Endothelial cell of hepatic sinusoid (primary cell): ENCODE measurements around the gene BBS1.

ENCODE experiments used
- in situ Hi-C: cut with HindIII; loops from 2 replicates; pipeline ENCODE4 v1.10.0; 2017; ENCODE audit warnings: low sequenced_read_pairs

Gene BBS1

DNA sequence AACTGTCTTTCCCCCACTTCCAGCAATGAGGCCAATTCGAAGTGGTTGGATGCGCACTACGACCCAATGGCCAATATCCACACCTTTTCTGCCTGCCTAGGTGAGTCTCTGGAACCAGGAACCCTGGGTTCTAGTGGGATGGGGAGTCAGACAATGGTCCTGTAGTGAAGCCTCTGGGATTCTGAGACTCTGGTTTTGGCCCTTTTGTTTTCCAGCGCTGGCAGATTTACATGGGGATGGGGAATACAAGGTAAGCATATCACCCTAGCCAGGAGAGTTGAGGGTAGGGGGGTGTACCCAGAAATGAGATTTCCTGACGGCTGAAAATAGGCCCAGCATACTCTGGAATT is 530 bp downstream of the BBS1 start:
- in situ Hi-C loops: no loop called here

- in situ Hi-C loops: no loop called here
Measured at GRCh38 chr11:66523611-66524010, 13.2 kb downstream of the BBS1 start.

DNA sequence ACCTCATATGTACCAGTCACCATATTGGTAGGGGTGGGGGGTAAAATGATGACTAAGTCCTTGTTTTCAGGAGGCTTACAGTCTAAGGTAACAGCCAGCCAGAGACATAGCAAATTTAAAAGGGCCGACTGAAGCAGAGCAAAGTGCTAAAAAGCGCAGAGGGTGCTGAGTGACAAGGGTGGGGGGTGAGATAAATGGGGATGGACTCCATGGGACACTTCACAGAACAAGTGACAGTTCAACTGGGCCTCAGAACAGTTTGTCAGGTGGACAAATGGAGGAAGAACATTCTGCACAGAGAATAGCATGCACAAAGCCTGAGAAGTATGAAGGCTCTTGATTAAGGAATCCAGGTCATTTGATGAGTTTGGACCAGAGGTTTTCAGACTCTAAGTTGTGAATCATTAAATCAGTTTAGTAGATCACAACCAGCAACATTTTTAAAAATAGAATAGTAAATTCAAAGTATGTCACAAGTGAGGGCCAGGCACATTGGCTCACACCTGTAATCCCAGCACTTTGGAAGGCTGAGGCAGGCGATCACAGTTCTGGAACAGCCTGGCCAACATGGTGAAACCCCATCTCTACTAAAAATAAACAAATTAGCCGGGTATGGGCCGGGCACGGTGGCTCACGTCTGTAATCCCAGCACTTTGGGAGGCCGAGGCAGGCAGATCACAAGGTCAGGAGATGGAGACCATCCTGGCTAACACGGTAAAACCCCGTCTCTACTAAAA is 14.0 kb downstream of the BBS1 start:
- in situ Hi-C loops: no loop called here

DNA sequence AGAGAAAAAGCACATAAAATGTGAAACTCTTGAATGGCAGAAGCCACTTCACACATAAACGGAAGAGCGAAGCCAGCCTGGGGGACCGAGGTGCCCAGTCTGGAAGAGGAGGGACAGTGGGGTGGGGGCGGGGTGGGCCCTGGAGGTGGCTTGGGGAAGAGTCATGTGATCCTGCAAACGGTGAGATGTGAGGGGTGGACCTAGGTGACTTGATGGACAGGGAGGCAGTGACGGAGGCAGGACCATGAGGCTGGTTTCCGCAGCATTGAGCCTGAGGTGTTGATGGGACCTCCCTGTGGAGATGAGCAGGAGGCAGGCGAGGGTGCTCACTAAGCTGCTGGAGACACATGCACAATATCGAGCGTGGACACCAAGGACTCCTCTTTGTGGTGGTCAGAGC is 18.6 kb downstream of the BBS1 start:
- in situ Hi-C loops: no loop called here

DNA sequence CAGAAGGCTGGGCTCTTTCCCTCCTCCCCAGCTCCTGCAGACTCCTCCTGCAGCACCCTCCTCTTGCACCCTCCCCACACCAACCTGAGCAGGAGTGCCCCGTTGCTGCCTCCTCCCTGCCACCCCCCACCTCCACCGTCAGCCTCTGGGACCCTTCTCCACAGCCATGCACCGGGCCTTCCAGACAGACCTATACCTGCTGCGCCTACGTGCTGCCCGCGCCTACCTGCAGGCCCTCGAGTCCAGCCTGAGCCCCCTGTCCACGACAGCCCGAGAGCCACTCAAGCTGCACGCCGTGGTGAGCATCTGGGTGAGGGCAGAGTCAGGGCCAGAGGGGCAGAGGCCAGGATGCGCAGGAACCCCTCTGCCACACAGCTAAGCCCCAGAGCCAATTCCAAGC is 19.2 kb downstream of the BBS1 start:
- in situ Hi-C loops: no loop called here

GRCh38 chr11:66530927-66531709 is 20.7 kb downstream of the BBS1 start:
- in situ Hi-C loops: no loop called here

- in situ Hi-C loops: no loop called here
Measured at GRCh38 chr11:66531841-66532240, 21.4 kb downstream of the BBS1 start.

- in situ Hi-C loops: no loop called here
Measured at GRCh38 chr11:66532784-66533183, 22.3 kb downstream of the BBS1 start.

DNA sequence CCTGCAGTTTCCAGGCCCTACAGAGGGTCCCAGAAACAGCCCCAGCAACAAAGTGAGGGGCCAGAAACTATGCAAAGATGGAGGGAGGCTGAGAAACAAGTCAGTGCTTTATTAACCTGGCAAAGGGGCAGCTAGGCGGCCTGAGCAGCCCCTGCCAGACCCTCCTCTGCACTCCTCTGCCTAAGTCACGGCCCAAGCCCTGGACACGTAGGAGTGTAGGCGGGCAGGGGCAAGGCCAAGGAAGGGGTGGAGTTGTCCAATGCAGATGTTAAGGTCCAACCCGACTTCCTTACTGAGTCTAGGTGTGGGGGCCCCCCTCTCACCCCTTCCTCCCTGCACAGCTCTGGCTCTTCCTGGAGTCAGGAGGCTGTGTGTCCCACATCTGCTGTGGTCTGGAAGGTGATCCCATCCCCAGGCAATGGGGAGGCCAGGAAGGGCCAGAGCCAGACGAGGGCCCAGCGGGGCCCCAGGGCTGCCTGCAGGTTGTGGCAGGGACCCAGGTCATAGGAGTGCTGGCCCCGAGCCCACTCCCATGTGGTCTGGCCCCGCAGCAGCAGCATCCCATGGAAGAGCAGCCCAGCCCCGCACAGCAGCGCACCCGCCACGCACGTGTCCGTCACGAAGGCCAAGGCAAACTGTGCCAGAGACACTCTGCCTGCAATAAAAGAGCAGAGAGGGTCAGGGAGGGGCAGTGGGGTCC is 28.9 kb downstream of the BBS1 start:
- in situ Hi-C loops: no loop called here

- in situ Hi-C loops: loop anchor here (5.0 kb wide), 2 partner anchors 48 to 82 kb away; no protein-coding TSS in a partner anchor
Measured at GRCh38 chr11:66539870-66540213, 29.4 kb downstream of the BBS1 start.

DNA sequence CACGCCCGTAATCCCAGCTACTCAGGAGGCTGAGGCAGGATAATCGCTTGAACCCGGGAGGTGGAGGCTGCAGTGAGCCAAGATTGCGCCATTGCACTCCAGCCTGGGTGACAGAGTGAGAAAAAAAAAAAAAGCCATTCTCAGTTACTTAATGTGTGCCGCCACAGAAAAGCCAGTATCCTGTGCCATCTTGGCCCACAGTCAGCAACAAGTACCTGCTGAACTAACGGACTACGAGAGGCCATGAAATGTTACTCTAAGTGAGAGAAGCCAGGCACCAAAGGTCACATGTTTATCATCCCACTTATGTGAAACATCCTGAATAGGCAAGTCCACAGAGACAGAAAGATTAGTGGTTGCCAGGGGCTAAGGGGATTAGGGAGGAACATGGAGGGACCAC is 30.2 kb downstream of the BBS1 start:
- in situ Hi-C loops: loop anchor here (5.0 kb wide), 2 partner anchors 48 to 82 kb away; no protein-coding TSS in a partner anchor

DNA sequence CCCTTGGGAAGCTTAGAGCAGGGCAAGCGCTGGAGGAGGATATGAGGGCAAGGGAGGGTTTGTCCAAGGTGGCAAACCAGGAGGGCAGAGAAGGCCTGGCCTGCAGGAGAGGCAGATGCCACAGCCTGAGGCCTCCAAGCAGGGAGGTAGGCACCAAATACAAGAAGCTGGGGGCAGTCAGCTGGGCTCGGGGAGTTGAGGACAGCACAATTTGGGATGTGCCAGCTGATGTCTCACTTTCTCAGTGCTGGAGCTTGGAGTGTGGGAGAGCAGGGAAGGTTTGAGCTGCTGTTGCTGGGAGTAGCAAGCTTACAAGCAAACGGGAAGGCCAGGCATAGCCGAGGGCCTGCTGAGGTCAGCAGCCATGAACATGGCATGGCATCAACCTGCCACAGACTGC is 31.5 kb downstream of the BBS1 start:
- in situ Hi-C loops: loop anchor here (5.0 kb wide), 2 partner anchors 50 to 80 kb away; no protein-coding TSS in a partner anchor

DNA sequence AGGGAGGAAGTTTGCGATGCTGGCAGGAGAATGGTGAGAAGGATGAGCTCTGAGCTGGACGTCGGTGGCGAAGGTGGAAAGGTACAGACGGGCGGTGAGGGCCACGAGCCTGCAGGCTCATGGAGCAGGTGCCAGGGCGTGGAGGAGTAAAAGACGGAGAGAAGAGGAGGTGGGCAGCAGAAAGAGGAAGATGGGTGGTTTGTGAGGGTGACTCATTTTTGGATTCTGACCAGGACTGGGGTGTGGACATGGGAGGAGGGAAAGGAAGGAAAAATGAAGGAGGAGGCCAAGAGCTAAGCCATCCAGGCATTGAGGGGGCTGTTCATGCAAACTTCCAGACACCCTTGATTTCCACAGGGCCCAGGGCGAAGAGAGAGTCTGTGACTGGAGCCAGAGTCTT is 31.9 kb downstream of the BBS1 start:
- in situ Hi-C loops: loop anchor here (5.0 kb wide), 2 partner anchors 50 to 80 kb away; no protein-coding TSS in a partner anchor

DNA sequence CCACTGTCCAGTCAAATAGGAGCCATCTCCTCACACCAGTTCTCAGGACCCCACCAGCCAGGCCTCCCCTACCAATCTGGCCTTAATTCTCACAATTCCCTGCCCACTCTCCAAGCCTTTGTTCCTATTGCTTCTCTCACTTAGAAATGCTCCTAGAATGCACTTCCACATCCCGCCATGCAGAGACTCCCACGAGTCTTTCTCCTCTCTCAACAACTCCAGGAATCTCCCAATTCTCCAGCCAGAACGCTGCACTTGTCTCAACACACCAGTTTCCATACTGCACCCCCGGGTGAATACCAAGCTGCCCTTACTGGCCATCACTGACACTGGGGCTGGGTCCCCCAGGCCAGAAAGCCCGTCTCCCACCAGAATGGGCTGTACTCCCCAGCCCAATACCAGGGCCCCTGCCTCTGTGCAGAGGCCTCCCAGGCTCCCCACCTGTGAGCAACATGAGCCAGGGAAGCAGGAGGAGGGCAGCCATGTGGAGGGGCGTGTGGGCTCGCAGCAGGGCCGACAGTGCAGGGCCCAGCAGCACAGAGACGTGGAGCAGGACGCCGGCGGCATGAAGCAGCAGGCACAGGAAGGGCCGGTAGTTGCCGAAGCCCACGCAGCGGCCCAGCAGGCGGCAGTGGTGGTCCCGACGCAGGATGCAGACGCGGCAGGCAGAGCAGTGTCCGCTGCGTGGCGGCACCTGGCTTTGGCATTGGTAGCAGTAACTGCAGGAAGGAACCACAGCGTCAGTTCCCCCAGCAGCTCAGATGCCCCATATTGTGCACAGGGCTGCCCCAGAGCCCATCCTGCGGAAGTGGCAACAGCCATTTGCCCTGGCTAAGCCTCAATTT is 33.0 kb downstream of the BBS1 start:
- in situ Hi-C loops: loop anchor here (5.0 kb wide), 2 partner anchors 51 to 79 kb away; no protein-coding TSS in a partner anchor

DNA sequence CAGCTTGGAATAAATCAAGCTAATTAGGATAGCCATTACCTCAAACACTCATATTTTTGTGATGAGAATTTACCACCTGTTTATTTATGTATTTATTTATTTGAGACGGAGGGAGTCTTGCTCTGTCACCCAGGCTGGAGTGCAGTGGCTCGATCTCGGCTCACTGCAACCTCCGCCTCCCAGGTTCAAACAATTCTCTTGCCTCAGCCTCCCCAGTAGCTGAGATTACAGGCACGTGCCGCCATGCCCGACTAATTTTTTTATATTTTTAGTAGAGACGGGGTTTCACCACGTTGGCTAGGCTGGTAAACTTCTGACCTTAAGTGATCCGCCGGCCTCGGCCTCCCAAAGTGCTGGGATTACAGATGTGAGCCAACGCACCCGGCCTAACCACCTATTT is 34.5 kb downstream of the BBS1 start:
- in situ Hi-C loops: loop anchor here (5.0 kb wide), 2 partner anchors 53 to 77 kb away; no protein-coding TSS in a partner anchor

GRCh38 chr11:66545701-66546367 is 35.4 kb downstream of the BBS1 start, which contains the start of gene ZDHHC24:
ZDHHC24 (minus strand) TSS chr11:66546048; CDS start chr11:66546003, 45 bp downstream.
- in situ Hi-C loops: no loop called here

DNA sequence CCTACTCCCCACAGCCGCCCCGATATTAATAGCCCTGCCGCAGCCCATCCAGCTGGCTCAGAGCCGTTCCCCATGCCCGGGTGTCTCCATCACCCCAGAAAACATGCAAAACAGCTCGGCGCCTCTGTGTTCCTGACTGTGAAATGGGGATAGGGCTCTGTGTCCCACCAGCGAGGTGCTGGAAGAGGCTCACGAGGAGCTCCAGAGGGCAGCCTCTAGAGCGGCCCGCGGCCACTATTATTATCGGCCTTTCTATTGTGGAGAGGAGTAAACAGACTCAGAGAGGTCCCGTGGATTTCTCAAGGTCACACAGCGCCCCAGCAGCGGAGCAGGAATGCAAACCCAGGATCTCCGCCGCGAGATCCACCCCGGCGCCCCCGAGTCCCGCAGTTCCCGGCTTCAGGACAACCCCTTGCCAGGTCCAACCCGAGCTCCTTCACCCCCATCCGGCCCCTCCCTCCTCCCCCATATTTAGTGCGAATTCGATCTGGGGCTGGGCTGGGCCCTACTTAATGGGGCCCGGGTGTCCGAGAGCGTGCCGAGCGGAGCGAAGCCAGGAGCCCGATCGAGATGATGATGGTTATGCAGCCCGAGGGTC is 36.0 kb downstream of the BBS1 start, which contains the start of gene ACTN3:
Gene ACTN3 (plus strand): TSS at position 536 of the 598 bp plus-strand sequence. CDS start 35 bp downstream, at position 571.
- in situ Hi-C loops: no loop called here

GRCh38 chr11:66546966-66547661 is 36.7 kb downstream of the BBS1 start:
- in situ Hi-C loops: no loop called here

GRCh38 chr11:66547662-66548009 is 37.2 kb downstream of the BBS1 start:
- in situ Hi-C loops: no loop called here
